Ramos (cell line): Measurements from ENCODE around the gene UROS.

Experiments
- in situ Hi-C: fragments of 300-500 bp; cut with MboI; formaldehyde crosslinking; loops from one replicate; pipeline ENCODE4 v1.14.3; 2022; ENCODE audit warnings: low sequenced_read_pairs; ENCODE audit not compliant: unreplicated experiment

Gene UROS

DNA sequence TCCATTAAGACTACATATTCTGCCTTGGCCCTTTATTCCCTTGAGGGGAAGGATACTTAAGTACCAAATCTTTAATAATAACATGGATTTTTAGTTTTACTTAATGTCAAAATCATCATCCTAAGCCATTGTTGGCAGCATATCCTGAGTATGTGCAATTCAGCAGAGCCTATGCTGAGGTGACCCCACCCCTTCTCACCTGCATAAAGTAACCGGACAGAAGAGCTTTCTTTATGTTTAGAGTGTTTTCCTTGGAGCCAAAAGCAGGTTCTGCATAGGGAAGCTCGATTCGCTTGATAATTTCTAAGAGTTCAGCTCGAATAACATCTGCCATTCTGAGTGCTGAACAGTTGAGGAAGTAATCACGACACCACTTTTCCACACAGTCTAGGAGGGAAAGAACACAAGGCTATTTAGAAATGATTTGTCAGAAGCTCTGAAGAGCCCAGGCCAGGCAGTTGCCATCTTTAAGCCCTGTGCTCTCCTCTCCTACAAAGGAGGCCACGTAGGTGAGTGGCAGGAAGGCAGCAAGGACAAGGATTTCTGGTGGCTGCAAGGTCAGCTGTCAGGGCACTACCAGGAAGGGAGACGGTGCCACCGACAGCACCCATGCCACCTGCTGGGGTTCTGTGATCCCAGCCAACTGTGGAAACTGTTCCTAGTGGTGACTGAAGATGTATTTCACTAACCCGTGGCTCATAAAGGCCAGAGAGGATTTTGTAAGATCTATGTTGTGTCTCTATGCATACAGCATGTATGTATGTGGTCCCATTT, 15.9 kb upstream of the UROS start:
- in situ Hi-C loops = no loop called here

DNA sequence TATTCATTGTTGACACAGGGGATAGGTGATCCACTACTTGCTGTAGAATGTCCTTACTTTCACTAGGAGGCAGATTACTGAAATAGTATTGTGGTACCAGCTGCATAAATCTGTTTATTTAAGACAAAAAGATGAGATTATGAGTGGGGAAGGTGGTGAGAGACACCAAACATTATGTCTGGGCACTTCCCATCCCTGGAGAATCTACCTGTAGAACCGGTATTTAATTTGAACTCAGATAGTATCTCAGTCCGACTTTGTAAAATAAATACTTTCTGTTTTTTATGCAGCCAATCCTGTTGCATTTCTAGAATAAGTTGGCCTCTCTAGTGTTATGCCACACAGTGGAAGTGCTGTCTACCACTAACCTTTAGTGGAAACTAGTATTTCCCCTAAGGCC, 13.7 kb upstream of the UROS start:
- in situ Hi-C loops = no loop called here

DNA sequence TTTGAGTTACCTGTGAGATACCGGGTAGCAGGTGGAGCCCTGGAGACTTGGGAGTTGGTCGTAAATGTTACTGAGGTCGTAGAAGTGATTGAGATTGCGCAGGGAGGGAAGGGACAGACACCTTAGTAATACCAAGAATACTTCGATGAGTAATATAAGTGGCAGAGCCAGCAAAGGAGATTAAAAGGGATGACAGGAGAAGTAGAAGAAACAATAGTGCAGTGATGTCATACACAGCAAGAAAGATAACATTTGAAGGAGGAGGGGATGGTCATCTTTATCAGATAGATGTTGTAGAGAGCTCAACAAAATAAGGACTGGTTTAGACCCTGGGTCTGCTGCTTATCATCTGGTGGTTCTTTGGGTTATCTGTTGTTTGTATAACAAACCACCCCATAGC, 5.3 kb upstream of the UROS start:
- in situ Hi-C loops = no loop called here

DNA sequence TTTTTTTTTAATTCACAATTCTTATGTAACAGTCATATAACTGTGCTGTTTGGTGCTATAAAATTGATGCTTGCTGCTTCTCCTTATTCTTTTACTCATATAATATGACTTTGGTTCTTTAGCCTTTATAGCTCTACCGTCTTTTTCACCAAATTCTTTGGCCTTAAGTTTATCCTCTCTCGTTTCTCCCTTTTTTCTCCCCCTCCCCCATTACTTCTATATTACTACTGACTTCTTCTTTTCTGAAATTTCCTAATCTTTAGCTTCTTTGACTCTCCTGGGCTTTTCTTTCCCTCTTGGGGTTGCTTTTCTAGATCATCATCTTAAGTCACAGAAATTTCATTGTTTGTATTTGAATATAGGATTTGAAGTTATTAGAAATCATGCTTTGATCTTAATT, 4.1 kb upstream of the UROS start:
- in situ Hi-C loops = no loop called here

DNA sequence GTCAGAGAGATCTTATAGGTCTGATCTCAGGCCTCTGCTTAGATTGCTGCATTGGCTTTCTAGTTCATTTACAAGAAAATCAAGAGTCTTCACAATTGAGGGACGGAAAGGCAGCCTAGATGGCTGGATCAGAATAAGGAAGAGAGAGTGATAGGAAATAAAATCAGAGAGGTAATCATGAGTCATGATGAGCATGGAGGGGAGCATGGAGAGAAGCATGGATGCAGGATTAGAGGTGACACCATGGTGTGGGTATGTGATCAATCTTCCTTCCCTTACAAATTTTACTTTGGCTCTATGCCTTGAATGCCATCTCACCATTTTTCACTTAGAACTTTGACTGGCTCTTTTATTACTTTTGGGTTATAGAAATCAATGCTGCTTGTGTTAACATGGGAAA, 1.7 kb upstream of the UROS start:
- in situ Hi-C loops = no loop called here

DNA sequence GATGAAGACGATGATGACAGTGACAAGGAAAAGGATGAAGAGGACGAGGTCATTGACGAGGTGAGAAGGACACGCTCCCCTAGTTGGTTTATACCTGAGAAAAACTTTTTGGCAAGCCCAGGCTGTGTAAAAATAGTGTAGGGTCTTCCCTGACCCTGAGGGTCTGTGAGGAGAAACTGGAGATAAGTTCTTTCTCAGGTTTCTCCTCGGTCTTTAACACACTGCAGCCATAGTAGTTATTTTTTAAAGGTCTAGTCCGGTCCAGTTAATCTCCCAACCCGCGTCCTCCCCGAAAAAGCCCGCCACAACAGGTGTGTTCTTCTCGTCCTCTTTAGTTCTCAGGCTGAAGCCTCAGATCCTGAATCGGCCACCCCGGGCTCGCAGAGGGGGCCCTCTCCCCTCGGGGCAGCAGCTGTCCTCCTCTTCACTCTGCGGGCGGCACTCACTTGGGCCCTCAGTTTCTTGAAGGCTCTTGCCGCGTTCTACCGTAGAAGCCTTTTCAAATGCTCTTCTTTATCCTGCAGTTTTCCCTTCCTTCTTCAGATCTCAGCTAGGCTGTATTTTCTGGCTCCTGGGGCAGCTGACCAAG, 699 bp upstream of the UROS start:
- in situ Hi-C loops = no loop called here

DNA sequence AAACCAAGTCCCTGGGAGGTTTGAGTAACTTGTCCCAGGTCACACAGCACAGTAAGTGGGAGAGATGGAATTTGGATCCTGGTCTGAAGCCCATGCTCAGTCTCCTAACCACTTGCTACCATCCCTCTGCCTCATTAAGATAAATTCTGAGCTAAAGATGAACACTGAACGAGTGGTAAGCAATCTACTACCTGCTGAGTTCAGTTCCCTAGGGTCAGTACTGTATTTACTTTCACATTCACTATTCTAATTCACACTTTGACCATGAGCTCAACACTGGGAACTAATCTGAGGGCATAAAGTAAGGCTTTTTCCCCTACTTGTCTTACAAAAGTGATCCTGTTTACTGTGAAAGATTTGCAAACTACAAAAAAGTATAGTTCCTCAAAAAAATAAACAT, 2.4 kb downstream of the UROS start:
- in situ Hi-C loops = no loop called here

DNA sequence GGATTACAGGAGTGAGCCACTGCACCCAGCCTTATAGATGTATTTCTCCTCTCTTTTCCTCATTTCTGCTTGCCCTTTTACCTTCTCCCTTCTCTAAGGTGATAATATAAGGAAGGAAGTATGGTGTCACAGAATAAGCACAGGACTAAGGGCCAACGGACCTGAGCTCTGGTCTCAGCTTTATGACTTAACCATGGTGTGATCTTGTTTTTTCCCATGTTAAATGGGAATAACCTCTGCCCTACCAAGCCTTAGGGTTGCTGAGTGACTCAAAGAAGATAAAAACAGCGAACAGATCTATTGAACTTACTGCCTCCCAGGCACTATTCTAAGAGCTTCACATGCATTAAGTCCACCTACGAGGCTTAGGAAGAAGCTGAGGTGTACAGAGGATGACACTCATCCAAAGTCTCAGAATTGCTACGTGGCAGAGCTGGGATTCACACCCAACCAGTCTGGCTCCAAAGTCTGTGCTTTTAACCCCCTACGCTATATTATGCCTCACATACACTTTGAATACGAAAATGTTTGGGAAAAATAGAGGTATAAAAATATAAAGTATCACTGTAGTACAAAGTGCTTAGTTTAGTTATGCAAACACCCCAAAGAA, 5.6 kb downstream of the UROS start:
- in situ Hi-C loops = no loop called here

DNA sequence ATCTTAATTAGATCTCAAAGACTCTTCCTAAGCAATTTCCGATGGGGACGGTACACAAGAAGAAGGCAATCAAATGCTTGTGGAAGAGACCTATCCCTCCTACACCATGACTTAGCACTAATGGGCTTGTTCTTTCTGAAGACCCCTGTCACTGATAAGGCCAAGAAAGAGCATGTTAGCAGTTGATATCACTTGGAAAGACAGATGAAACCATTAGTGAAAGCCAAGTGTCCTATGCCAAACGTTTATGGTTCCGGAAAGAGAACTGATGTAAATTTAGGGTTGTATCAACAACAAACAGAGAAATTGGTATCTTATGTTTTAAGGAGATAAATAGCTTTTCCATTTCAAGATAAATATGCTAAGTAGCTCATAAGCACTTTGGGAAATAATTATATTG, 6.5 kb downstream of the UROS start:
- in situ Hi-C loops = no loop called here

DNA sequence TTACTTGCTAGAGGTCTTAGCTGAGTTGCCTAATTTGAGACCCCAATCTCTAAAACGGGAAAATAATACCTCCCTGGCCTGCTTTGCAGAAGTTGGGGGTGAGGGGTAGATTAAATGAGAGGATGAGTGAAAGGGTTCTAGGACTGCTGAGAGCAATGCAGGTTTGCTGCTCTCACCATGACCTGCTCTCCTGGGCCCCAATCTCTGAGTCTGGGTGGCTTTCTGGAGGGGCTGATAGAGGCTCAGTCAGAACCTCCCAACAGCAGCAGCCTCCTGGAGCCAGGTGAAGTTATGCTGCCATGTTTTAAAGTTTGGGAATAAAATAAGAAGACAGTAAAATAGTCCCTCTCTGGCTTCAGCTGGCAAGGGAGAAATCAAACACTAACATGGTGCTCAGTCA, 7.3 kb downstream of the UROS start:
- in situ Hi-C loops = no loop called here

DNA sequence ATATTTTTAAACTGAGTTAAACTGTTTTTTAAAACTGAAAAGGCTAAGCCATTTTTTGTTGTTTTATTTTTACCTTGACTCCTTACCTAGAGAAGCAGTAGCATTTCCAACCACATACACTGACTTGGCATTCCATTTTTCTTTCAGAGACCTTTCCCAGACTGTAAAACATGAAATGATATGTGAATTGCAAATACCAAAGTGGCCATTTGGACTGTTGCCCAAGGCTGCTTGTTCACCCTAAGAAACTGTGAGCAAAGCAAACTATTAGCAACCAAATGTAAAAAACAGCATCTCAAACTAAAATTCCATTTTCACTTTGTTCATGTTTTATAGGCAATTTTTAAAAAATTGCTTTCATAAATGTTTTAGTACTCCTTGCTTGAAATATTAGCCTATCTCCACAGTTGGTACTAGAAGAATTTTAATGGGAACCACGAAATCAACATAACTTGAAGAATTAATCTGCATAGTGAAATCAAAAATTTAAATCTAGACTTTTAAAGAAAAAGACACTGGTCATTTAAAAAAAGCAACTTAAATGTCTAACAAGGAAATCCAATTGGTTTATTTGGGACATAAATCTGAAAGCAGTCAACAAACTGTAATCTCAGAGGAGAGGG, 10.8 kb downstream of the UROS start:
- in situ Hi-C loops = no loop called here

DNA sequence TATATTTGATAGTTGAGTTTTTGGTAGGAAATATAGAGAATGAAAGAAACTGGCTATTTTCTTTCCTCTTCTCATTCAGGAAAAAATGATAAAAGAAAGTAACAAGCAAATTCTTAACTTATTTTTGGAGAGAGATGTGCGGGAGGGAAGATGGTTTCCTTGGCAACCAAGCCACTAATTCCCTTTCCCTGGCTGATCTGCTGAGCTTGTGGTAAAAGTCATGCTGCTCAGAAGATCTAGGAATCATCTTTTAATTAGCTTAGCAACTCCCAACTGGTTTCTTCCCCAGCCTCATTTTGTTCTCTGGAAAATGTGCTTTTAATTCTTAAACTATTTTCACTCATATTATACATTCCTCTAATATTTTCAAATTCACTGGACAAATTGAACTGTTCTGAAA, 11.8 kb downstream of the UROS start:
- in situ Hi-C loops = no loop called here

DNA sequence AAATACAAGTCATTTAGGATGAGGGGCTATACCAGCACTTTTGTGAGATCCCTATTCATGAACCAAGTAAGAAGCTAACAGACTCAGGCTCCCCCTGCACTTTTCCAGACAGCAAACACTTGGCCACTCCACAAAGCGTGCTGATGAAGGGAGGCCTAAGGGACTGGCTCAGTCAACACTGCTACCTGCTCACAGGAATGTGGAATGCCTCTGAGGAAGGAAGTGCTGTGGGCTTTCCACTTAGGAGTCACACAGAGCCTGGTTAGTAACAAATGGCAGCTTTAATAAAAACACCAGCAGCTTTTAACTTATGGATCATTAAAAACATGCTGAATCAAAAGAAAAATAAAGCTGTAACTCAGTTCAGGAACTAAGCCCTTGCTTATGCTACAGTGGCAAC, 15.0 kb downstream of the UROS start:
- in situ Hi-C loops = no loop called here

DNA sequence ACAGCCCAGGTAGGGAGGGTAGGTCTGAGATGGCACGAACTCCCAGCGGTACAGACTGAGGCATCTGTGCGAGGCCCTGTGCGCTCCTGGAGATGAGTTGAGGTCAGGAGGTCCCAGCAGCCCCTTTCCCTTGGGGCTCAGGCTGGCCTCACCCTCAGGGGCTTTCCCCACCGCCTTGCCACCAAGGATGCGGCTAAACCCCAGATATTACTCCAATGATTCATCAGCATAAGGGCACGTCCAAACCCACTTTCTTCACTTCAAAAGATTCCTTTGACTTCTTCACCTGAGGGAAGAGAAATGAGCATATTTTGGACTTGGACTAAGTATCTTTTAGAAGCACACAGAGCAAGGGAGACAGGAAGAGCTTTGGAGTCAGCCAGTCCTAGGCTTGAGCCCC, 20.3 kb downstream of the UROS start:
- in situ Hi-C loops = no loop called here

DNA sequence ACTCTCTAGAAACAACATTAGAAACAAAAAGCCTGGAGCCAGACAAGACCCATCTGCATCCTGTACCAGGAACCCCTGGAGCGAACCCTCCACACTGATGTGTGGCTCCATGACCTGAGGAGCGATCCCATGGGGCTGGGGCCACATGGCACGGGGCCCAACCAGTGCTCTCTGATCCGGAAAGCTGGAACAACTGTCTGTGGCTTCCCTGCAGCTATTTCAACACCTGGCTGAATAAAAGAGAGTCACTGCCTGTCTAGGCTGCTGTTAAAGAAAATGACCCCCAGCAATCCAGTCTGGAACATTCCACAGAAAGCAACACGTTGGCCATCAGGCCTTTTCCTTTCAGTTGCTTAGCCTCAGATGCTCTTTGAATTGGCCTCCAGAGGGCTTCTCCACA, 20.9 kb downstream of the UROS start:
- in situ Hi-C loops = no loop called here

DNA sequence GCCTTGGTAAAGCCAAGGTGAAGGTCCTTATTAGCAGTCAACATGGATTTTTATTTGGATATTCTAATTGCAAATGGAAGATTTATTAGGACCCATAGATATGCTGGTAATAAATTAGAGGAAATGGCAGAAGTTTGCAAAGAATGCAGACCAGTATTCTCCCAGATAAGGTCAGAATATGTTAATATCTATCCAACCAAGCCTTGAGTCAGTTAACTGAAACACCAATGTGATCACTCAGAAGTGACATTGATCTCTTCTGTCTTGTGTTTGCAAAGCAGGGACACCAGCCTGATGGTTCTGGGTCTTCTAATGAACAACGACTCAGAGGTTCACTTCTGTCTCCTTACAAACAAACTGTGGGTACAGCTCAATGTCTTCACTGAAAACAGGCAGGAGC, 21.5 kb downstream of the UROS start:
- in situ Hi-C loops = no loop called here

DNA sequence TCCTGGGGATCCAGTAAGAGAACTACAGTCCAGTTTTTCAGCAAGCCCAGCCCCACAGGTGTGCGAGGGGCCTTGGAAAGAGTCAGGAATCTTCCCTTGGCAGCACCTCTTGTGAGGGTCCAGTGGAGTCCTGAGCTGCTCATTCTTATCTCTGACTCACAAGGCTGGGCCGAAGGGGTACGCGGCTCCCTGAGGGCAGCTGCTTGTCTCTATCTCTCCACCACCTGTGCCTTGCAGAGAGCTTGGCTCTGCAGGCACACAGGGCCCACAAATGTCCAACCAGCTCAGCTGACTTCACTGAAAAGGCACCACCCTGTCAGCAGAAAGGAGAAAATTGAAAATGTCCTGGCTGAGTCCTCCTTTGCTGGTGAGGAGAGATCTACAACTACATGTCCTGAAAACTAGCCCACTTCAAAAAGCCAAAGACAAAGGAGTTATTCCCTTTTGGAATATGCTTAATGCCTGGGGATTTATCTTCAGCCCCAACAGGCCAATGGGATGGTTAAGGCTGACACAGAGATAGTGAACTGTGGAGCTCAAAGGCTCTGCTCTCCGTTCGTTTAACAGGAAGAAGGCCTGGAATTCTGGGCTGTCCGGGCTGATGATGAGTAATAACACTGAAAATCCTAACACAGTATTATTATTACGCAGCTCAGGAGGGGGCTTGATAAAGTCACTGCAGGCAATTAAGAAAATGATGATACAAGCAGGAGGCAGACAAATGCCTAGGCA, 23.4 kb downstream of the UROS start:
- in situ Hi-C loops = no loop called here

DNA sequence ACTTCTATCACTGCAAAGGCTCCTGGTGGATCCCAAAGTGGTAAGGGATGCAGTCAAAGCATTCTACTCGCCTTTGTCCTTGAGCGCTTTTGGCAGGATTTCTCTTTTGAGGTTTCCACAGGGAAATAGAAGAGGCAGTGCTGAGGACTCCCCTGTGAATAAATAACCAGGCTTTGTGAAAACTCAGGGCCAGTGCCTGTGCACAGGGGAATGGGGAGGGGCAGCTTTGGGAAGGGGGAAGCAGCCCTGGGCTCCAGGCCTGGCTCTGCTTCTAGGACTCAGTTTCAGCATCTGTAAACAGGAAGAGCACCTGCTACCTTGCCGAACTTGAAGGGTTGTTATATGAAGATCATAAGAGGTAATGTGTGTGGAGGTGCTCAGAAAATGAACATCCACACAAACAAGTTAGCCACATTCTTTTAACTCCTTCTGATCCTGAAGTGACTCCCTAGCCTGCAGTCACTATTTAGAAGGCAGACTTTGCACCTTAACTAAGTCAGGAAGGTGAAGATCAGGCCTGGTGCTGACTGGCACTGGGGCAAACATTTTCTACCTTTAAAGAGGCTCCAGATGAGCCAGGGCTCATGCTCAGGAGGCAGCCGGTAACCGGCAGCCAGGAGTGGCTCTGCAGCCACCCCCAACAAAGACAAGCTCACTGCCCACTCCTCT, 24.9 kb downstream of the UROS start:
- in situ Hi-C loops = no loop called here

DNA sequence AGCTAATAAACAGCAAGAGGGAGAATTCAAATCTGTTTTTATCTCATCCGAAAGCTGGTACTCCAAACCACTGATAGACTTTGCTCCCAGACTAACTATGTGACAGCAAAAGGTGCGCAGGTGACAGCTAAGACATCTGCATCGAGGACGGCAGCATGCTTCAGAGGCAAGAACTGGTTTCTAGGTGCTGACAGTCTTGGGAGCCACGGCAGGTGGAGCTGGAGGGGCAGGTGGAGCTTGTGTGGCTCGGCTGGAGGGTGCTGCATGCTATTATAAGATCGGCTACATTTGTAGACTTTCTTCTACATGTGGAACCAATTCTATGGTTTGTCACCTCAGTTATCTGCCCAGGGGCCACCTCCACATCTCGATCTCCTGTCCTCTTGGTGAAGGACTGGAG, 25.6 kb downstream of the UROS start:
- in situ Hi-C loops = no loop called here

DNA sequence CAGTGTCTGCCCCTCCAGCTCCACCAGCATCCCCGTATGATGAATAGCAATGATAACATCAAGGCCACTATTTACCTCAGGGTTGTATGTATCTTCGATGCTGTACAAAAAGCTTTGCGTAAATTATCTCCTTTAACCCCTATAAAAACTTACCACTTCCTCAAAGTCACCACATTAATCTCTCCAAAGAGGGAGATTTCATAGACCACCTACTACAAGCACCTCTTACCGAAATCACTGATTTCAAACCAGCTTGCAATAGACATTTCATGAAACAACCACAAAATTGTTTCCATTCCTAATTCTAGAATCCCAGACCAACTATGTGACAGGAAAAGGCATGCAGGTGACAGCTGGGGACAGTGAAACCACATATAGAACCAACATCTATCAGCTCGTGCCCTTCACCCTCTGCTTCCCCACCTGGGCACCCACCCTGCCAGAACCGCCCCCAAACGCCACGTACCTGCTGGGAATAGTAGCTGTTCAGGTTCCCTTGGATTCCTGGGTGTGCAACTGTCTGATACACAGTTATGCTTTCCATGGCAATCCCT, 27.3 kb downstream of the UROS start:
- in situ Hi-C loops = no loop called here
